CD14-positive monocyte (primary cell): Measurements from ENCODE around the gene RABGAP1. TPM values are rescaled to one million over a fixed set of nuclear protein-coding genes. Genes with fewer than 3 reads are reported as not detected.

Source experiments
- DNase-seq, 3 donors: peaks; one replicate each; pipeline ENCODE4 v3.0.0-alpha.2; 2011 to 2022
- H2AFZ ChIP-seq: 2 replicates; pipeline ENCODE4 v1.6.0; 2012; ENCODE audit warnings: mild to moderate bottlenecking, low read depth, low read length, inconsistent platforms; ENCODE audit not compliant: insufficient read depth, poor library complexity, severe bottlenecking
- H3K27ac ChIP-seq, 2 donors: 1 replicate in 1 of 2; 2 replicates in 1 of 2; pipeline ENCODE4 v1.5.1; 2012 to 2013; ENCODE audit warnings: low read length in 2 of 2, control low read depth in 1 of 2, inconsistent platforms in 1 of 2, low read depth in 1 of 2, mild to moderate bottlenecking in 1 of 2
- H3K27me3 ChIP-seq, 2 donors: one replicate each; pipeline versions ENCODE4 v1.6.0 to v1.6.1; 2011 to 2013; ENCODE audit warnings: low read length in 2 of 2; ENCODE audit not compliant: control insufficient read depth in 2 of 2, insufficient read depth in 2 of 2
- H3K36me3 ChIP-seq, 2 donors: replicated peaks in 1 of 2; 1 replicate in 1 of 2; 2 replicates in 1 of 2; pipeline versions ENCODE4 v1.5.1 to v1.6.1; 2012 to 2013; ENCODE audit warnings: low read length in 2 of 2, control low read depth in 1 of 2, inconsistent platforms in 1 of 2, mild to moderate bottlenecking in 1 of 2; ENCODE audit not compliant: insufficient read depth in 2 of 2, control insufficient read depth in 1 of 2
- H3K4me1 ChIP-seq, 2 donors: 1 replicate in 1 of 2; 2 replicates in 1 of 2; pipeline versions ENCODE4 v1.5.1 to v1.6.1; 2012 to 2013; ENCODE audit warnings: low read length in 2 of 2, control low read depth in 1 of 2, inconsistent platforms in 1 of 2, mild to moderate bottlenecking in 1 of 2, moderate library complexity in 1 of 2; ENCODE audit not compliant: insufficient read depth in 2 of 2, control insufficient read depth in 1 of 2
- H3K4me2 ChIP-seq: replicated peaks from 2 replicates; pipeline ENCODE3; 2012; ENCODE audit warnings: low read length, moderate library complexity, mild to moderate bottlenecking; ENCODE audit not compliant: poor library complexity, severe bottlenecking; ENCODE audit errors: extremely low read depth
- H3K4me3 ChIP-seq, 3 experiments: fragments of 200-600 bp in 1 of 3; sonication (generic) in 1 of 3; replicated peaks in 1 of 3; 1 replicate in 2 of 3; 2 replicates in 1 of 3; pipeline ENCODE4 v1.5.1; 2011 to 2013; ENCODE audit warnings: low read length in 3 of 3, mild to moderate bottlenecking in 3 of 3, control low read depth in 2 of 3, low read depth in 2 of 3, inconsistent platforms in 1 of 3, moderate library complexity in 1 of 3
- H3K79me2 ChIP-seq: 2 replicates; pipeline ENCODE4 v1.6.0; 2012; ENCODE audit warnings: mild to moderate bottlenecking, control low read depth, inconsistent platforms, low read length, moderate library complexity; ENCODE audit not compliant: insufficient read depth
- H3K9ac ChIP-seq: 2 replicates; pipeline ENCODE4 v1.6.0; 2017; ENCODE audit warnings: low read length, mild to moderate bottlenecking; ENCODE audit not compliant: insufficient read depth, poor library complexity, severe bottlenecking
- H3K9me3 ChIP-seq, 2 donors: replicated peaks in 1 of 2; 1 replicate in 1 of 2; 2 replicates in 1 of 2; pipeline versions ENCODE4 v1.5.1 to v1.6.1; 2012 to 2013; ENCODE audit warnings: low read length in 2 of 2, control low read depth in 1 of 2; ENCODE audit not compliant: control insufficient read depth in 1 of 2, insufficient read depth in 1 of 2
- H4K20me1 ChIP-seq: 2 replicates; pipeline ENCODE4 v1.6.0; 2012; ENCODE audit warnings: mild to moderate bottlenecking, low read length, control low read depth, moderate library complexity; ENCODE audit not compliant: insufficient read depth
- H3K27ac Mint-ChIP-seq, 7 donors: one replicate each; pipeline ENCODE4 v1.8.0; 2020; ENCODE audit warnings: mild to moderate bottlenecking in 7 of 7, mixed read lengths in 7 of 7, moderate library complexity in 6 of 7, inconsistent platforms in 2 of 7
- H3K27me3 Mint-ChIP-seq, 3 donors: one replicate each; pipeline ENCODE4 v1.8.0; 2021 to 2022; ENCODE audit warnings: low read depth in 3 of 3, mild to moderate bottlenecking in 3 of 3, mixed read lengths in 3 of 3, moderate library complexity in 3 of 3, inconsistent platforms in 1 of 3
- H3K36me3 Mint-ChIP-seq, 2 donors: one replicate each; pipeline ENCODE4 v1.8.0; 2020; ENCODE audit warnings: mixed read lengths in 2 of 2, inconsistent platforms in 1 of 2, mild to moderate bottlenecking in 1 of 2
- H3K4me1 Mint-ChIP-seq: one replicate; pipeline ENCODE4 v1.8.0; 2020; ENCODE audit warnings: mild to moderate bottlenecking, mixed read lengths
- H3K4me3 Mint-ChIP-seq, 2 donors: one replicate each; pipeline ENCODE4 v1.8.0; 2020; ENCODE audit warnings: mild to moderate bottlenecking in 2 of 2, mixed read lengths in 2 of 2, moderate library complexity in 1 of 2
- H3K9me3 Mint-ChIP-seq, 7 donors: one replicate each; pipeline ENCODE4 v1.8.0; 2020 to 2022; ENCODE audit warnings: mixed read lengths in 7 of 7, mild to moderate bottlenecking in 6 of 7, moderate library complexity in 6 of 7, inconsistent platforms in 2 of 7
- CTCF ChIP-seq: fragments of 200-600 bp; IDR thresholded peaks from one replicate; pipeline ENCODE4 v1.8.0; 2022; ENCODE audit warnings: antibody characterized with exemption, mild to moderate bottlenecking
- WGBS: methylation state at CpG from one replicate; pipeline ENCODE4 v1.1.5; 2013; ENCODE audit warnings: missing lambda C conversion rate; ENCODE audit not compliant: insufficient coverage; 5-methylcytosine and 5-hydroxymethylcytosine counted together
- intact Hi-C, 2 donors: fragments of 100-400 bp; cut with micrococcal nuclease; formaldehyde crosslinking; loops; one replicate each; pipeline versions ENCODE4 v1.15.0 to v1.15.1; 2023
- polyA plus RNA-seq, 3 donors: library from polyadenylated mRNA; depleted of rRNA in 1 of 3; unstranded in 2 of 3; stranded (reverse) in 1 of 3; fragments of 300-500 nt in 2 of 3; fragments of >200 nt in 1 of 3; fragmentation: Illumina TruSeq in 2 of 3; gene quantifications; 1 replicate in 2 of 3; 2 replicates in 1 of 3; pipeline ENCODE4 v1.2.3, GENCODE V29; 2012 to 2021

Gene RABGAP1
- polyA plus RNA-seq, 3 donors = 14.7 to 24.1 (median 19.3) TPM

GRCh38 chr9:123067136-123067535 lies 126.3 kb downstream of the RABGAP1 start:
- no peak overlapping the region for H3K4me2 ChIP-seq
- TF ChIP-seq CTCF = no peak
- no peaks in the 10 kb centered on the region for H3K27me3 Mint-ChIP-seq
- H3K36me3 ChIP-seq = peaks cover 62 to 94% of the 10 kb centered on the region in 2 donors
- H3K9me3 ChIP-seq = no peaks in the 10 kb centered on the region
- H3K36me3 Mint-ChIP-seq = peaks cover 66 to 71% of the 10 kb centered on the region in 2 donors
- no peaks in the 10 kb centered on the region for H3K4me1 ChIP-seq
- no peaks in the 10 kb centered on the region for H3K79me2 ChIP-seq
- no peaks in the 10 kb centered on the region for H3K27me3 ChIP-seq
- WGBS = no CpG with 5 or more reads among the region's 1 CpG
- H3K4me3 Mint-ChIP-seq = no peak overlapping the region
- no peaks in the 10 kb centered on the region for H3K4me1 Mint-ChIP-seq
- no peaks in the 10 kb centered on the region for H4K20me1 ChIP-seq
- H3K4me3 ChIP-seq = no peak overlapping the region
- no peak overlapping the region for H3K9ac ChIP-seq
- intact Hi-C loops = no loop called here
- H2AFZ ChIP-seq = no peak overlapping the region
- H3K27ac ChIP-seq = no peak overlapping the region
- DNase-seq = no peak
- H3K9me3 Mint-ChIP-seq = no peaks in the 10 kb centered on the region
- no peak overlapping the region for H3K27ac Mint-ChIP-seq

- 100% methylated on average over 1 of the region's 3 CpGs for WGBS
- H3K4me2 ChIP-seq = no peak overlapping the region
- Mint-ChIP-seq H3K4me3 (no peak overlapping the region), H3K27me3 (no peaks in the 10 kb centered on the region), H3K27ac (no peak overlapping the region), H3K4me1 (no peaks in the 10 kb centered on the region), H3K36me3 (peaks cover 70 to 80% of the 10 kb centered on the region in 2 donors), H3K9me3 (no peaks in the 10 kb centered on the region)
- no peak overlapping the region for H3K27ac ChIP-seq
- no peak for DNase-seq
- no peaks in the 10 kb centered on the region for H4K20me1 ChIP-seq
- no peak overlapping the region for H3K9ac ChIP-seq
- H3K79me2 ChIP-seq = no peaks in the 10 kb centered on the region
- H3K9me3 ChIP-seq = no peaks in the 10 kb centered on the region
- peaks cover 77 to 100% of the 10 kb centered on the region in 2 donors for H3K36me3 ChIP-seq
- H3K4me1 ChIP-seq = no peaks in the 10 kb centered on the region
- no peak for TF ChIP-seq CTCF
- H3K4me3 ChIP-seq = no peak overlapping the region
- no peak overlapping the region for H2AFZ ChIP-seq
- intact Hi-C loops = no loop called here
- no peaks in the 10 kb centered on the region for H3K27me3 ChIP-seq
Observed at GRCh38 chr9:123069010-123069481, 128.2 kb downstream of the RABGAP1 start.
